GM18873 (cell line): ENCODE results near the gene RPS27L.
"Not testable (repeated sequence)": the region's sequence is repeated elsewhere in the genome, so short reads cannot be mapped to it uniquely, and the experiment has no call there.

ENCODE experiments used
- ATAC-seq: cut with Tn5 transposase; IDR thresholded peaks from one replicate; pipeline ENCODE4 v1.9.1; 2021; ENCODE audit warnings: mild to moderate bottlenecking, moderate library complexity, moderate number of reproducible peaks; ENCODE audit not compliant: unreplicated experiment, low FRiP score

Gene RPS27L

GRCh38 chr15:63104727-63105126 lies 52.5 kb downstream of the RPS27L start:
- ATAC-seq = no peak

- ATAC-seq = no peak
Observed at GRCh38 chr15:63103416-63103815, 53.9 kb downstream of the RPS27L start.

GRCh38 chr15:63099581-63099980 lies 57.7 kb downstream of the RPS27L start:
- not testable (repeated sequence) for ATAC-seq

- not testable (repeated sequence) for ATAC-seq
Observed at GRCh38 chr15:63098901-63099300, 58.4 kb downstream of the RPS27L start.
